Measurements from ENCODE around the gene MCM5.
A peak's percentile ranks its signal among the peaks of the same experiment; 100 is the strongest.
"Not testable (repeated sequence)": the region's sequence is repeated elsewhere in the genome, so short reads cannot be mapped to it uniquely, and the experiment has no call there.

The MCM5 gene

GRCh38 chr22:35379146-35379993 is 20.6 kb upstream of the MCM5 start:
- DNase-seq: no peak

DNA sequence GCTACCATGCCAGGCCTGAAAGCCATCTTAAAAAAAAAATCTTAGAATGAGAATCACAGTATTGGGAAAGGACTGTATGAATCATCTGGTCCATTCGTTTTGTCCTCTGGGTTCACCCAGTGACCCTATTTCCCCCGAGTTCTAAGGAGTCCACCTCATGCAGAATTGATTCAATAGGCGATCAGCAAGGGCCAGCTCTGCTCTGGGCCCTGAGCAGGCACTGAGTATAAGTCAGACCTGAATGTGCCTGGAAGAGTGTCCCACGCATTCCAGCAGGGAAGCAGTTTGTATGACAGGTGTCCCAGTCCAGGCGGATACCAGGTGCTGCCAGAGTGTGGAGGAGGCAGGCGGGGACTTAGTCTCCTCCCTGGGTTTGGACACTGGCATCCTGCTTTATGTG is 19.9 kb upstream of the MCM5 start:
- DNase-seq: no peak

GRCh38 chr22:35380537-35381423 is 19.2 kb upstream of the MCM5 start, which contains the start of gene HMOX1:
Gene HMOX1 (plus strand): TSS chr22:35381096. CDS start chr22:35381174, 78 bp downstream.
- DNase-seq: peak in 1 of 2 experiments; percentile 23

DNA sequence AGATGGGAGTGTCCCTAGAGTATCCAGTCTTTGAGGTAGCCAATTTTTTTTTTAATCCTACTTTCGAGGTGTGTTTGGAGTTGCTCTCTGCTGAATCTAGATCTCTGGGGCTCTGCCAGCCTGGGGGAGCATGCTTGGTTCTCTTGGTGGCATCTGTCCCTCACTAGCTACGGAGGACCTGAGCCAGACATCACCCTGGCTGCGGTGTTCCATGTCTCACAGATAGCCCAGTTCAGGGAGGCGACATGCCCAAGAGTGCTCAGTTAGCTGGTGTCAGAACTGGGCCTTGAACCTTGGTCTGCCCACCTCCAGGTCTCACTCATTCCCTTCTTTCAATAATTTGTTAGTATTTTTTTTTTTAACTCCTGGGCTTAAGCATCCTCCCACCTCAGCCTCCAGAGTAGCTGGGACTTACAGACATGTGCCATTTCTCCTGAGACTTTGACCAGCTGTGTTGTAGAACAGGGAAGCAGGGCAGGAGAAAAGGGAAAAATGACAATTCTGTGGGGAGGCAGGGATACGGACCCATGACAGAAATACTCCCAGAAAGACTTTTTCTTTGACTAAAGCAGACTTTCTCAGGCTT is 18.4 kb upstream of the MCM5 start:
- no peak for DNase-seq

DNA sequence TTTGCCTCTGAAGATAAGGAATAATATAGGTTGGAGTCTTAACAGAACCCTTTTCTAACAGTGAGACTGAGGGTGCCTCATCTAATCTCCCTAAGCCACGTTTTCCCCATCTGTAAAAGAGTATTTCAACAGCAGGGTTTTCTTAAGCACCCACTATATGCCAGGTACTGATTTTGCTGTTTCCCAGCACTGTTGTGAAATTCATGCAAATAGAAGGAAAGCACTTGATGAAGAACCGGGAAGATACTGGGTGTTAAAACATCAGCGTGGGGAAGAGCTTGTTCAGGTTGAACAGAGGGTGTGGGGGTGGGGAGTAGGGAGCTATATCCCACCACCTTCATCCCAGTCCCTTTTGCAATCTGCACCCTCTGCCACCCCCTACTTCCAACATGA is 16.3 kb upstream of the MCM5 start:
- no peak for DNase-seq

- no peak for DNase-seq
Measured at GRCh38 chr22:35384527-35384926, 15.4 kb upstream of the MCM5 start.

- DNase-seq: no peak
Measured at GRCh38 chr22:35384975-35385588, 14.9 kb upstream of the MCM5 start.

DNA sequence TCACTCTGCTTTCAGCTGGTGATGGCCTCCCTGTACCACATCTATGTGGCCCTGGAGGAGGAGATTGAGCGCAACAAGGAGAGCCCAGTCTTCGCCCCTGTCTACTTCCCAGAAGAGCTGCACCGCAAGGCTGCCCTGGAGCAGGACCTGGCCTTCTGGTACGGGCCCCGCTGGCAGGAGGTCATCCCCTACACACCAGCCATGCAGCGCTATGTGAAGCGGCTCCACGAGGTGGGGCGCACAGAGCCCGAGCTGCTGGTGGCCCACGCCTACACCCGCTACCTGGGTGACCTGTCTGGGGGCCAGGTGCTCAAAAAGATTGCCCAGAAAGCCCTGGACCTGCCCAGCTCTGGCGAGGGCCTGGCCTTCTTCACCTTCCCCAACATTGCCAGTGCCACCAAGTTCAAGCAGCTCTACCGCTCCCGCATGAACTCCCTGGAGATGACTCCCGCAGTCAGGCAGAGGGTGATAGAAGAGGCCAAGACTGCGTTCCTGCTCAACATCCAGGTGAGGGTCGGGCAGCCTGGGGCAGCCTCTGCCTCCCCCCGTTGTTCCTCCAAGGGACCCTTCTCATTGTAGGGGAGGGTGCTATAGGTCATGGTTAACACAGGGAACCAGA is 13.2 kb upstream of the MCM5 start:
- no peak for DNase-seq

DNA sequence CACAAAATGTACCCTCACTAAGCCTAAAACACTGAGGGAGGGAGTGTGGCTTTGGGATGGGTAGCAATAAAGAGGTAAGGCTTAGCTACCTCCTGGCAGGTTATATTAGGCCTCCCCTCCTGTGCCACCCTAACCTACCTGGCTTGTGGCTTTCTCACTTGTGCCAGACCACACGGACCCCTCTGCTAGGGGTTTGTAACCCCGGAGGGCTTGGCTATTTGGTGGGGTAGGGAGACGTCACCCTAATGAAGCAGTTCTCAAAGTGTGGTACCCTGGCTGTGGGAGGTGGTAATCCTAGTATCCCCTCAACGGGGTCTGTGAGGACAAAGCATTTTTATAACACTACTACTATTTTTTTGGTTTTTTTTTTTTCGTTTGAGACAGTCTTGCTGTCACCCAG is 9.0 kb upstream of the MCM5 start:
- no peak for DNase-seq

DNA sequence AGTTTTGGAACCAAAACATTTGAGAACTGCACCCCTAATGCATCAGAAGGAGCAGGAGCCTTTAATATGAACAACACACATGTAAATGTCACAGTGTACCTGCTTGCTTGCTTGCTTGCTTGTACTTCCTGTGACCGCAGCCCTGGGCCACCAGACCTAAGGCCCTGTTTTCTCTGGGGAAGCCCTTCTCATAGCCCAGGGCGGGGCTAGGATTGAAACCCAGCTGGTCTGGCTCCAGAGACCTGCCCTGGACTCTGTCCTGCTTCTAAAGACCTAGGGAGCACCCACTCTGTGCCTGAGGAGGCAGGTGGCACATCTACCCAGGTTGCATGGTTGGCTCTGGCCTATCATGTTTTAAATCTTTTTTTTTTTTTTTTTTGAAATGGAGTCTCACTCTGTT is 7.6 kb upstream of the MCM5 start:
- no peak for DNase-seq

DNA sequence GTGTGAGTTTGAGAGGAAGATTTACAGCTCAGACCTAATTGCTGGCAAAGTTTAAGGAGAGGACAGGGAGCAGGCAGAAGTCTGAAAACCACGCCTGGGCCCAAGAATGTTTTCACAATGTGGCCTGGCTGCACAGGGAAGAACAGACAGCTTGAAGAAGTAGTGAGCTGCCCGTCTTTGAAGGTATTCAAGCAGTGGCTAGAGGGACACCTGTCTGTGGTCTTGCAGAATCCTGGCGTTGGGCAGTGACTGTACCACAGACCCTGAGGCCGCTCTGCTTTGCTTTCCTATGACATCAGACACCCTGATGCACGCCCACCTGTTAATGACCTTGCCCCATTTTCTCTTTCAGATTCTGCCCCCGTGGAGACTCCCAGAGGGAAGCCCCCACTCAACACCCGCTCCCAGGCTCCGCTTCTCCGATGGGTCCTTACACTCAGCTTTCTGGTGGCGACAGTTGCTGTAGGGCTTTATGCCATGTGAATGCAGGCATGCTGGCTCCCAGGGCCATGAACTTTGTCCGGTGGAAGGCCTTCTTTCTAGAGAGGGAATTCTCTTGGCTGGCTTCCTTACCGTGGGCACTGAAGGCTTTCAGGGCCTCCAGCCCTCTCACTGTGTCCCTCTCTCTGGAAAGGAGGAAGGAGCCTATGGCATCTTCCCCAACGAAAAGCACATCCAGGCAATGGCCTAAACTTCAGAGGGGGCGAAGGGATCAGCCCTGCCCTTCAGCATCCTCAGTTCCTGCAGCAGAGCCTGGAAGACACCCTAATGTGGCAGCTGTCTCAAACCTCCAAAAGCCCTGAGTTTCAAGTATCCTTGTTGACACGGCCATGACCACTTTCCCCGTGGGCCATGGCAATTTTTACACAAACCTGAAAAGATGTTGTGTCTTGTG is 6.6 kb upstream of the MCM5 start:
- DNase-seq: no peak

- no peak for DNase-seq
Measured at GRCh38 chr22:35394011-35394312, 6.0 kb upstream of the MCM5 start.

GRCh38 chr22:35394810-35395563 is 5.0 kb upstream of the MCM5 start:
- DNase-seq: no peak

DNA sequence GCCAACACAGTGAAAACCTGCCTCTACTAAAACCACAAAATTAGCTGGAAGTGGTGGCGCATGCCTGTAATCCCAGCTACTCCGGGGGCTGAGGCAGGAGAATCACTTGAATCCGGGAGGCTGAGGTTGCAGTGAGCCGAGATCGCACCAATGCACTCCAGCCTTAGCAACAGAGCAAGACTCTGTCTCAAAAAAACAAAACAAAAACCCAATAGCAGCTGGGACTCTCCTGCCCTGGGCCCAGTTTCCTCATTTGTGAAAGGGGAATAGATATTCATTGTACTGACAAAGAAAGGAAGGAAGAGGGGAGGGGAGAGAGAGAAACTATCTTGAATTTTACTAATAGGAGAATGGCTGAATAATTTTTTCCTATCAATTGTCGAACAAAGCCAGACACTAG is 3.3 kb upstream of the MCM5 start:
- not testable (repeated sequence) for DNase-seq

DNA sequence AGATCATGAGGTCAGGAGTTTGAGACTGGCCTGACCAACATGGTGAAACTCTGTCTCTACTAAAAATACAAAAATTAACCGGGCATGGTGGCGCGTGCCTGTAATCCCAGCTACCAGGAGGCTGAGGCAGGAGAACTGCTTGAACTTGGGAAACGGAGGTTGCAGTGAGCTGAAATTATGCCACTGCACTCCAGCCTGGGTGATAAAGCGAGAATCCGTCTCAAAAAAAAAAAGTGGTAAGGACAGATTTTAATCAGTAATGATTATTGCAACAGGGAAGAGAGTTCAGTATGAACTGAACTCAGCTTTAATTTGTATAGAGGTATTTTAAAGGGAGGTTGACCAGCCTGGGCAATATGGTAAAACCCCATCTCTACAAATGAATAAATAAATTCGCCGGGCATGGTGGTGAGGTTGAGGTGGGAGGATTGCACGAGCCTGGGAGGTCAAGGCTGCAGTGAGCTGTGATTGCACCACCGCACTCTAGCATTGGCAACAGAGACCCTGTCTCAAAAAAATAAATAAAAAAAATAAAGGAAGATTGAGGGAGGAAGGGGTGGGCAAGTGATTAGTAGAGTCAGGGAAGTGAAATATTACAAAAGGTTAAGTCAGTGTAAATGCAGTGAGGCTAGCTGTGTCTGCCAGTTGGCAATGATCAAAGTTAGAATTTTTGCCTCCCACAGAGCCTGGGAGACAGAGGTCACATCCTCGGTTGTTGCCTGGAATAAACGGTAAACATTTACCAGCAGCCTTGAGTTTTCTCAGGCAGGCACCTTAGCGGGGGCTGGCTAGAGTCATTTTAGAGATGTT is 2.6 kb upstream of the MCM5 start:
- no peak for DNase-seq

DNA sequence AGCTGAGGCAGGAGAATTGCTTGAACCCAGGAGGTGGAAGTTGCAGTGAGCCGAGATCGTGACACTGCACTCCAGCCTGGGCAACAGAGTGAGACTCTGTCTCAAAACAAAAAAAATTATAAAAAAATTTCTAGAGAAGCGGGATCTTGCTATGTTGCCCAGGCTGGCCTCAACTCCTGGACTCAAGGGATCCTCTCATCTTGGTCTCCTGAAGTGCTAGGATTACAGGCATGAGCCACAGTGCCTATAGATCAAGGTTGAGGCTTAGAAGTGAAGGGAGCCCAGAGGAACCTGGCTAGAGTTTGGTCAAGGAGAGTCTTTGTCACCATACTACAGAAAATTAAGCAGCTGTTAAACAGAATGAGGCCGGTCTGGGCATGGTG is 1.4 kb upstream of the MCM5 start:
- DNase-seq: no peak

GRCh38 chr22:35399114-35399677 is 744 bp upstream of the MCM5 start:
- DNase-seq: no peak

DNA sequence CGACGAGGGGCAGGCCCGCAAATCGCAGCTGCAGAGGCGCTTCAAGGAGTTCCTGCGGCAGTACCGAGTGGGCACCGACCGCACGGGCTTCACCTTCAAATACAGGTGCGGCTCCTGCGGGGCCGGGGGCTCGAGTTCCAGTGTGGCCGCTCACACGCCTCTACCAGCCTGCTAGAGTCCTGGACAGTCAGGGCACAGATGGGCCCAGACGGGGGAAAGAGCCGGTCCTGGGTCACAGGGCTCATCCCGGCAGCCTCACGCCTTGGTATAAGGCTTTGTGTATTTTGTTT is 506 bp downstream of the MCM5 start:
- no peak for DNase-seq

GRCh38 chr22:35401863-35402262 is 1.9 kb downstream of the MCM5 start:
- no peak for DNase-seq

- DNase-seq: no peak
Measured at GRCh38 chr22:35403356-35403755, 3.4 kb downstream of the MCM5 start.
